Spleen (tissue), 7 donors: ENCODE results near the gene EIF1AD.

ENCODE experiments used
- POLR2A ChIP-seq, 3 donors: fragments of 450-650 bp; IDR thresholded peaks; one replicate each; pipeline ENCODE4 v1.5.1; 2017; ENCODE audit warnings: antibody characterized with exemption in 3 of 3, mild to moderate bottlenecking in 1 of 3
- TF ChIP-seq, protein P1 (sequence below), 11 experiments: fragments of 200-600 bp in 7 of 11; fragments of 450-650 bp in 4 of 11; sonication (generic) in 4 of 11; IDR thresholded peaks in 8 of 11; conservative IDR thresholded peaks in 3 of 11; 1 replicate in 7 of 11; 2 replicates in 4 of 11; pipeline versions ENCODE4 v1.4.0 to v1.8.0; 2016 to 2021; ENCODE audit warnings: antibody characterized with exemption in 11 of 11, inconsistent platforms in 4 of 11, mild to moderate bottlenecking in 1 of 11
- donor health status: DM: no; HTN: no; CAD: no; lungs with moderate emphysema.
- donor health status: DM: no; HTN: no; CAD: no.
- donor health status: DM: no; HTN: no; CAD: no.

DNA sequence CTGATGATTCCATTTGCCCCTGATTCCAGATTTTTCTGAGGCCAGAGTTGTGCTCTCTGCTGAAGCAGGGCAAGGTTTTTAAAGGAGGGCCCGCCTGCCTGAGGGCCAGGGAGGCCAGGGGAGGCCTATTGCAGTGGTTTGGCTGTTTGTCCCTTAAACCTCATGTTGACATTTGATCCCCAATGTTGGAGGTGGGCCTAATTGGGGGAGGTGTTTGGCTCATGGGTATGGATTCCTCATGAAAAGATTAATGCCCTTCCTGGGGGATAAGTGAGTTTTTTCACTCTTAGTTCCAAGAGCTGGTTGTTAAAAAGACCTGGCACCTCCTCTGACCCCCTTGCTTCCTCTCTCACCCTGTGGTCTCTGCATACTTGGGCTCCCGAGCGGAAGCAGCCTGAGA, 37.8 kb upstream of the EIF1AD start:
- TF ChIP-seq, protein P1, sequence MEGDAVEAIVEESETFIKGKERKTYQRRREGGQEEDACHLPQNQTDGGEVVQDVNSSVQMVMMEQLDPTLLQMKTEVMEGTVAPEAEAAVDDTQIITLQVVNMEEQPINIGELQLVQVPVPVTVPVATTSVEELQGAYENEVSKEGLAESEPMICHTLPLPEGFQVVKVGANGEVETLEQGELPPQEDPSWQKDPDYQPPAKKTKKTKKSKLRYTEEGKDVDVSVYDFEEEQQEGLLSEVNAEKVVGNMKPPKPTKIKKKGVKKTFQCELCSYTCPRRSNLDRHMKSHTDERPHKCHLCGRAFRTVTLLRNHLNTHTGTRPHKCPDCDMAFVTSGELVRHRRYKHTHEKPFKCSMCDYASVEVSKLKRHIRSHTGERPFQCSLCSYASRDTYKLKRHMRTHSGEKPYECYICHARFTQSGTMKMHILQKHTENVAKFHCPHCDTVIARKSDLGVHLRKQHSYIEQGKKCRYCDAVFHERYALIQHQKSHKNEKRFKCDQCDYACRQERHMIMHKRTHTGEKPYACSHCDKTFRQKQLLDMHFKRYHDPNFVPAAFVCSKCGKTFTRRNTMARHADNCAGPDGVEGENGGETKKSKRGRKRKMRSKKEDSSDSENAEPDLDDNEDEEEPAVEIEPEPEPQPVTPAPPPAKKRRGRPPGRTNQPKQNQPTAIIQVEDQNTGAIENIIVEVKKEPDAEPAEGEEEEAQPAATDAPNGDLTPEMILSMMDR (IDR thresholded peaks at IDR 0.05 in 8 of 11, conservative IDR thresholded peaks at IDR 0.05 in 3 of 11): no peak
- TF ChIP-seq POLR2A (IDR thresholded peaks at IDR 0.05): no peak
